ENCODE results near the gene RPTN.
A peak's percentile ranks its signal among the peaks of the same experiment; 100 is the strongest.
"Not testable (repeated sequence)": the region's sequence is repeated elsewhere in the genome, so short reads cannot be mapped to it uniquely, and the experiment has no call there.

Gene RPTN

GRCh38 chr1:152148981-152149380, 10.0 kb downstream of the RPTN start:
- Histone ChIP-seq H3K9me3 (ENCODE audit: low read depth, low read length) (no peaks in the 10 kb centered on the region), H3K27ac (no peak overlapping the region), H3K4me3 (no peak overlapping the region), H3K36me3 (ENCODE audit: insufficient read depth, low read length) (no peaks in the 10 kb centered on the region), H3K9ac (ENCODE audit: insufficient read length) (no peak overlapping the region)
- TF ChIP-seq EZH2 (IDR thresholded peaks at IDR 0.05) = no peak
- no peak for TF ChIP-seq FOXP2 (optimal IDR thresholded peaks at IDR 0.05; ENCODE audit: control extremely low read depth, extremely low read length, insufficient read depth)
- no peak for TF ChIP-seq POLR2AphosphoS5 (IDR thresholded peaks at IDR 0.05; ENCODE audit: borderline replicate concordance, low read depth, low read length)
- no peak for DNase-seq (ENCODE audit: low read depth, low spot score)

GRCh38 chr1:152148051-152148450, 11.0 kb downstream of the RPTN start:
- no peak overlapping the region for H3K9ac ChIP-seq (ENCODE audit: insufficient read length)
- H3K27ac ChIP-seq = no peak overlapping the region
- H3K36me3 ChIP-seq (ENCODE audit: insufficient read depth, low read length) = no peaks in the 10 kb centered on the region
- TF ChIP-seq FOXP2 (optimal IDR thresholded peaks at IDR 0.05; ENCODE audit: control extremely low read depth, extremely low read length, insufficient read depth) (no peak), POLR2AphosphoS5 (IDR thresholded peaks at IDR 0.05; ENCODE audit: borderline replicate concordance, low read depth, low read length) (no peak), EZH2 (IDR thresholded peaks at IDR 0.05) (no peak)
- H3K4me3 ChIP-seq = no peak overlapping the region
- no peaks in the 10 kb centered on the region for H3K9me3 ChIP-seq (ENCODE audit: low read depth, low read length)
- no peak for DNase-seq (ENCODE audit: low read depth, low spot score)

GRCh38 chr1:152145769-152146168, 13.3 kb downstream of the RPTN start:
- Histone ChIP-seq H3K9me3 (ENCODE audit: low read depth, low read length) (no peaks in the 10 kb centered on the region), H3K9ac (ENCODE audit: insufficient read length) (no peak overlapping the region), H3K36me3 (ENCODE audit: insufficient read depth, low read length) (no peaks in the 10 kb centered on the region), H3K27ac (no peak overlapping the region), H3K4me3 (no peak overlapping the region)
- no peak for DNase-seq (ENCODE audit: low read depth, low spot score)
- TF ChIP-seq POLR2AphosphoS5 (IDR thresholded peaks at IDR 0.05; ENCODE audit: borderline replicate concordance, low read depth, low read length) (no peak), FOXP2 (optimal IDR thresholded peaks at IDR 0.05; ENCODE audit: control extremely low read depth, extremely low read length, insufficient read depth) (no peak), EZH2 (IDR thresholded peaks at IDR 0.05) (no peak)

- H3K27ac ChIP-seq; H3K9me3 ChIP-seq (ENCODE audit: low read depth, low read length); H3K36me3 ChIP-seq (ENCODE audit: insufficient read depth, low read length); H3K4me3 ChIP-seq; H3K9ac ChIP-seq (ENCODE audit: insufficient read length); DNase-seq (ENCODE audit: low read depth, low spot score): not testable (repeated sequence)
Measured at GRCh38 chr1:152144674-152145183, 14.3 kb downstream of the RPTN start.

- Histone ChIP-seq H3K27ac (no peak overlapping the region), H3K4me3 (no peak overlapping the region), H3K36me3 (ENCODE audit: insufficient read depth, low read length) (no peaks in the 10 kb centered on the region), H3K9ac (ENCODE audit: insufficient read length) (no peak overlapping the region), H3K9me3 (ENCODE audit: low read depth, low read length) (no peaks in the 10 kb centered on the region)
- DNase-seq (ENCODE audit: low read depth, low spot score) = no peak
- TF ChIP-seq POLR2AphosphoS5 (IDR thresholded peaks at IDR 0.05; ENCODE audit: borderline replicate concordance, low read depth, low read length) (no peak), EZH2 (IDR thresholded peaks at IDR 0.05) (no peak), FOXP2 (optimal IDR thresholded peaks at IDR 0.05; ENCODE audit: control extremely low read depth, extremely low read length, insufficient read depth) (no peak)
Measured at GRCh38 chr1:152143150-152143887, 15.7 kb downstream of the RPTN start.

- Histone ChIP-seq H3K36me3 (ENCODE audit: insufficient read depth, low read length) (no peaks in the 10 kb centered on the region), H3K9ac (ENCODE audit: insufficient read length) (no peak overlapping the region), H3K4me3 (no peak overlapping the region), H3K27ac (no peak overlapping the region), H3K9me3 (ENCODE audit: low read depth, low read length) (no peaks in the 10 kb centered on the region)
- DNase-seq (ENCODE audit: low read depth, low spot score) = peak; percentile 3
- TF ChIP-seq POLR2AphosphoS5 (IDR thresholded peaks at IDR 0.05; ENCODE audit: borderline replicate concordance, low read depth, low read length) = no peak
- no peak for TF ChIP-seq FOXP2 (optimal IDR thresholded peaks at IDR 0.05; ENCODE audit: control extremely low read depth, extremely low read length, insufficient read depth)
- no peak for TF ChIP-seq EZH2 (IDR thresholded peaks at IDR 0.05)
Measured at GRCh38 chr1:152141971-152142584, 16.9 kb downstream of the RPTN start.

- H3K9me3 ChIP-seq (ENCODE audit: low read depth, low read length) = no peaks in the 10 kb centered on the region
- H3K4me3 ChIP-seq = no peak overlapping the region
- no peak for DNase-seq (ENCODE audit: low read depth, low spot score)
- H3K36me3 ChIP-seq (ENCODE audit: insufficient read depth, low read length) = no peaks in the 10 kb centered on the region
- no peak overlapping the region for H3K27ac ChIP-seq
- no peak overlapping the region for H3K9ac ChIP-seq (ENCODE audit: insufficient read length)
- no peak for TF ChIP-seq FOXP2 (optimal IDR thresholded peaks at IDR 0.05; ENCODE audit: control extremely low read depth, extremely low read length, insufficient read depth)
Measured at GRCh38 chr1:152137215-152137614, 21.8 kb downstream of the RPTN start.

- H3K9ac ChIP-seq (ENCODE audit: insufficient read length) = no peak overlapping the region
- H3K9me3 ChIP-seq (ENCODE audit: low read depth, low read length) = no peaks in the 10 kb centered on the region
- TF ChIP-seq POLR2AphosphoS5 (IDR thresholded peaks at IDR 0.05; ENCODE audit: borderline replicate concordance, low read depth, low read length) = no peak
- TF ChIP-seq EZH2 (IDR thresholded peaks at IDR 0.05) = no peak
- TF ChIP-seq FOXP2 (optimal IDR thresholded peaks at IDR 0.05; ENCODE audit: control extremely low read depth, extremely low read length, insufficient read depth) = no peak
- no peak for DNase-seq (ENCODE audit: low read depth, low spot score)
- no peak overlapping the region for H3K27ac ChIP-seq
- no peaks in the 10 kb centered on the region for H3K36me3 ChIP-seq (ENCODE audit: insufficient read depth, low read length)
- H3K4me3 ChIP-seq = no peak overlapping the region
Measured at GRCh38 chr1:152130186-152130585, 28.8 kb downstream of the RPTN start.

GRCh38 chr1:152127673-152128072, 31.4 kb downstream of the RPTN start:
- no peak for DNase-seq (ENCODE audit: low read depth, low spot score)
- no peak overlapping the region for H3K27ac ChIP-seq

More at GRCh38 chr1:152127673-152128072, 31.4 kb downstream of the RPTN start:
- TF ChIP-seq FOXP2 (optimal IDR thresholded peaks at IDR 0.05; ENCODE audit: control extremely low read depth, extremely low read length, insufficient read depth) = no peak
- no peak for TF ChIP-seq EZH2 (IDR thresholded peaks at IDR 0.05)
- TF ChIP-seq POLR2AphosphoS5 (IDR thresholded peaks at IDR 0.05; ENCODE audit: borderline replicate concordance, low read depth, low read length) = no peak
- H3K36me3 ChIP-seq (ENCODE audit: insufficient read depth, low read length) = no peaks in the 10 kb centered on the region
- H3K9ac ChIP-seq (ENCODE audit: insufficient read length) = no peak overlapping the region
- H3K9me3 ChIP-seq (ENCODE audit: low read depth, low read length) = no peaks in the 10 kb centered on the region
- no peak overlapping the region for H3K4me3 ChIP-seq

Measured in SK-N-MC (cell line).